CD4-positive, alpha-beta T cell treated with Interleukin-21 for 1 hour (primary cell): Measurements from ENCODE around the gene RNU1-3.
"Not testable (repeated sequence)": the region's sequence is repeated elsewhere in the genome, so short reads cannot be mapped to it uniquely, and the experiment has no call there.

ENCODE experiments used
- DNase-seq: peaks from one replicate; pipeline ENCODE4 v3.0.0-alpha.2; 2020

The RNU1-3 gene

GRCh38 chr1:16651560-16651959 lies 15.2 kb downstream of the RNU1-3 start:
- DNase-seq: not testable (repeated sequence)

- DNase-seq: not testable (repeated sequence)
Observed at GRCh38 chr1:16649960-16650359, 16.8 kb downstream of the RNU1-3 start.

- DNase-seq: not testable (repeated sequence)
Observed at GRCh38 chr1:16649390-16649789, 17.4 kb downstream of the RNU1-3 start.

- not testable (repeated sequence) for DNase-seq
Observed at GRCh38 chr1:16648756-16649155, 18.0 kb downstream of the RNU1-3 start.

- DNase-seq: not testable (repeated sequence)
Observed at GRCh38 chr1:16648250-16648649, 18.5 kb downstream of the RNU1-3 start.

GRCh38 chr1:16647179-16648176 lies 19.3 kb downstream of the RNU1-3 start:
- peak; percentile 26 for DNase-seq

GRCh38 chr1:16646716-16647115 lies 20.0 kb downstream of the RNU1-3 start:
- not testable (repeated sequence) for DNase-seq

- DNase-seq: not testable (repeated sequence)
Observed at GRCh38 chr1:16646061-16646664, 20.6 kb downstream of the RNU1-3 start.

- DNase-seq: not testable (repeated sequence)
Observed at GRCh38 chr1:16645271-16646060, 21.3 kb downstream of the RNU1-3 start.

- peak; percentile 97 for DNase-seq
Observed at GRCh38 chr1:16644482-16645270, 22.1 kb downstream of the RNU1-3 start.

- no peak for DNase-seq
Observed at GRCh38 chr1:16644193-16644481, 22.6 kb downstream of the RNU1-3 start.

GRCh38 chr1:16643476-16644192 lies 23.1 kb downstream of the RNU1-3 start:
- peak; percentile 15 for DNase-seq

GRCh38 chr1:16643001-16643411 lies 23.7 kb downstream of the RNU1-3 start:
- DNase-seq: not testable (repeated sequence)

- DNase-seq: not testable (repeated sequence)
Observed at GRCh38 chr1:16642025-16642966, 24.5 kb downstream of the RNU1-3 start.

- not testable (repeated sequence) for DNase-seq
Observed at GRCh38 chr1:16641159-16641975, 25.4 kb downstream of the RNU1-3 start.

- not testable (repeated sequence) for DNase-seq
Observed at GRCh38 chr1:16639091-16640031, 27.4 kb downstream of the RNU1-3 start.

- not testable (repeated sequence) for DNase-seq
Observed at GRCh38 chr1:16637941-16638778, 28.6 kb downstream of the RNU1-3 start.
